PC-3 (cell line): Measurements from ENCODE around the gene CYLD.

Source experiments
- EZH2 ChIP-seq: fragments of 300-600 bp; sonication (generic); IDR thresholded peaks from one replicate; pipeline ENCODE4 v1.6.1; 2017; ENCODE audit warnings: antibody characterized with exemption, mild to moderate bottlenecking, low read length; ENCODE audit not compliant: unreplicated experiment
- EZH2phosphoT487 ChIP-seq: fragments of 300-600 bp; sonication (generic); IDR thresholded peaks from 2 replicates; pipeline ENCODE4 v1.6.1; 2018; ENCODE audit warnings: mild to moderate bottlenecking, antibody characterized with exemption, low read length, borderline replicate concordance
- TF ChIP-seq, protein P1 (sequence below): fragments of 300-600 bp; sonication (generic); conservative IDR thresholded peaks from 2 replicates; pipeline ENCODE4 v1.5.1; 2017; ENCODE audit warnings: antibody characterized with exemption, low read depth, mild to moderate bottlenecking, low read length

DNA sequence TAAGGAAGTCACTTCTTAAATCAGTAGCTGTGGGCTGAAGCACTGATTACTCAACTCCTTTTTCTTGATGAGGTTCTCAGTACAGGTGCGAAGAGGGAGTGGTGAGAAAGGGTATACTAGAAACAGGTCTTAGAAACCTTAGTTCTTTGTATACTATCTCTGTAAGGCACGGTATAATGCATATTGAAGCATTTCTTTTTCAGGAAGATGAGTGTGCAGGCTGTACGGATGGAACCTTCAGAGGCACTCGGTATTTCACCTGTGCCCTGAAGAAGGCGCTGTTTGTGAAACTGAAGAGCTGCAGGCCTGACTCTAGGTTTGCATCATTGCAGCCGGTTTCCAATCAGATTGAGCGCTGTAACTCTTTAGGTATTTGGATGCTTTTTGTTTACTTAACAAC is 39.2 kb downstream of the CYLD start:
- TF ChIP-seq, protein P1, sequence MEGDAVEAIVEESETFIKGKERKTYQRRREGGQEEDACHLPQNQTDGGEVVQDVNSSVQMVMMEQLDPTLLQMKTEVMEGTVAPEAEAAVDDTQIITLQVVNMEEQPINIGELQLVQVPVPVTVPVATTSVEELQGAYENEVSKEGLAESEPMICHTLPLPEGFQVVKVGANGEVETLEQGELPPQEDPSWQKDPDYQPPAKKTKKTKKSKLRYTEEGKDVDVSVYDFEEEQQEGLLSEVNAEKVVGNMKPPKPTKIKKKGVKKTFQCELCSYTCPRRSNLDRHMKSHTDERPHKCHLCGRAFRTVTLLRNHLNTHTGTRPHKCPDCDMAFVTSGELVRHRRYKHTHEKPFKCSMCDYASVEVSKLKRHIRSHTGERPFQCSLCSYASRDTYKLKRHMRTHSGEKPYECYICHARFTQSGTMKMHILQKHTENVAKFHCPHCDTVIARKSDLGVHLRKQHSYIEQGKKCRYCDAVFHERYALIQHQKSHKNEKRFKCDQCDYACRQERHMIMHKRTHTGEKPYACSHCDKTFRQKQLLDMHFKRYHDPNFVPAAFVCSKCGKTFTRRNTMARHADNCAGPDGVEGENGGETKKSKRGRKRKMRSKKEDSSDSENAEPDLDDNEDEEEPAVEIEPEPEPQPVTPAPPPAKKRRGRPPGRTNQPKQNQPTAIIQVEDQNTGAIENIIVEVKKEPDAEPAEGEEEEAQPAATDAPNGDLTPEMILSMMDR, result no peak; the same call in 1 of the 2 replicates
- TF ChIP-seq EZH2phosphoT487 (no peak), EZH2 (no peak)
